Stimulated activated naive CD8-positive, alpha-beta T cell treated with anti-CD3 and anti-CD28 coated beads, Interleukin-15, amount 100 ng/mL, for 72 hours (primary cell): ENCODE results near the gene GATA6.
"Not testable (repeated sequence)": the region's sequence is repeated elsewhere in the genome, so short reads cannot be mapped to it uniquely, and the experiment has no call there.

Source experiments
- ATAC-seq: fragments of 150-1000 bp; cut with Tn5 transposase; 2 replicates; pipeline ENCODE4 v1.10.0; 2021; ENCODE audit warnings: mild to moderate bottlenecking, moderate library complexity
- DNase-seq, 2 donors: peaks; one replicate each; pipeline ENCODE4 v3.0.0; 2021 to 2022
- H3K27ac Mint-ChIP-seq, 2 donors: one replicate each; pipeline ENCODE4 v1.8.0; 2022; ENCODE audit warnings: mild to moderate bottlenecking in 2 of 2, mixed read lengths in 2 of 2, moderate library complexity in 2 of 2
- H3K27me3 Mint-ChIP-seq: one replicate; pipeline ENCODE4 v1.8.0; 2022; ENCODE audit warnings: mixed read lengths
- H3K4me1 Mint-ChIP-seq: one replicate; pipeline ENCODE4 v1.8.0; 2022; ENCODE audit warnings: mild to moderate bottlenecking, mixed read lengths
- H3K4me3 Mint-ChIP-seq, 2 donors: one replicate each; pipeline ENCODE4 v1.8.0; 2022; ENCODE audit warnings: mild to moderate bottlenecking in 2 of 2, mixed read lengths in 2 of 2, moderate library complexity in 1 of 2
- H3K9me3 Mint-ChIP-seq, 2 donors: one replicate each; pipeline ENCODE4 v1.8.0; 2022; ENCODE audit warnings: mixed read lengths in 2 of 2

GATA6 gene

GRCh38 chr18:22185771-22186386 lies 16.5 kb downstream of the GATA6 start:
- Mint-ChIP-seq H3K4me3 (no peak overlapping the region), H3K9me3 (no peaks in the 10 kb centered on the region), H3K4me1 (peaks cover 5% of the 10 kb centered on the region), H3K27me3 (peaks cover 21% of the 10 kb centered on the region), H3K27ac (no peak overlapping the region)
- DNase-seq (no peak), ATAC-seq (no peak)

GRCh38 chr18:22186484-22186971 lies 17.1 kb downstream of the GATA6 start:
- H3K9me3 Mint-ChIP-seq, result no peaks in the 10 kb centered on the region
- no peak for DNase-seq
- no peak overlapping the region for H3K4me3 Mint-ChIP-seq
- no peak for ATAC-seq
- peaks cover 6% of the 10 kb centered on the region for H3K4me1 Mint-ChIP-seq
- H3K27me3 Mint-ChIP-seq, result peaks cover 21% of the 10 kb centered on the region
- no peak overlapping the region for H3K27ac Mint-ChIP-seq

GRCh38 chr18:22188559-22189267 lies 19.3 kb downstream of the GATA6 start:
- DNase-seq (no peak), ATAC-seq (no peak)
- peaks cover 21% of the 10 kb centered on the region for H3K27me3 Mint-ChIP-seq
- H3K4me3 Mint-ChIP-seq, result no peak overlapping the region
- H3K4me1 Mint-ChIP-seq, result peaks cover 6% of the 10 kb centered on the region
- no peaks in the 10 kb centered on the region for H3K9me3 Mint-ChIP-seq
- no peak overlapping the region for H3K27ac Mint-ChIP-seq

DNA sequence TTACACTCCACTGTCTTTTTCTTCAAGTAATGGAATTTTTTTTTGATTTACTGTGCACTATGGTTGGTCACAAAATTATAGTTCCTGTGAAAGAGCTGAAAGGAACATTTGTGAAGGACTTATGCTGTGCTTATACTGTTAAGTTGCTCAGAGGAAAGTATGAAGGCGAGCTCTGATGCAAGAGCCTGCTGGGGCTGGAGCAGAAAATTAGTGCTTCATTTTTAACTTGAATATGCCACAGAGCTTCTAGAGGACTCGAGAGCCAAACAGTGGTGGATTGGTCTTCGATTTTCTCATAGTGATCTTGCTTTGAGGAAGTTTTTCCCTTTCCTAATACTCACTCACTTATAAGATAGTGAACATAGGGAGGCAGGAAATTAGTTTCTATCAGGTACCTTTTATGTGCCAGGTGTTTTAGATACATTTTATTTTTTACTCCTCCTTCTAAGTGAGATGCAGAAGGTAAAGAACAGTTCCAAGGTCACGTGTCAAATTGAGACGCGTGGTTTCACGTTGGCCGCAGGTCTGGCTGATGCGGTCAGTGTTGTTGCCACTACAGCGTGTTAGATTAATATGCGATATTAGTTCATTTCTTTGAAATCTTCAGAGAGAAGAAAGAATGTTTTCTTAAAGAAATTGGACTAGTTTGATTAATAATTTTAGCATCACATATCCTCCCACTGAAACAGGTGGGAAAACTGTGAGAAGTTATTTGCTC lies 20.2 kb downstream of the GATA6 start:
- H3K27ac Mint-ChIP-seq, result no peak overlapping the region
- no peak for ATAC-seq
- H3K4me3 Mint-ChIP-seq, result no peak overlapping the region
- H3K27me3 Mint-ChIP-seq, result peaks cover 27% of the 10 kb centered on the region
- no peaks in the 10 kb centered on the region for H3K9me3 Mint-ChIP-seq
- H3K4me1 Mint-ChIP-seq, result peaks cover 6% of the 10 kb centered on the region
- DNase-seq, result no peak

GRCh38 chr18:22191346-22191695 lies 21.9 kb downstream of the GATA6 start:
- ATAC-seq, result no peak
- peaks cover 6% of the 10 kb centered on the region for H3K4me1 Mint-ChIP-seq
- H3K27ac Mint-ChIP-seq, result no peak overlapping the region
- H3K27me3 Mint-ChIP-seq, result peaks cover 26% of the 10 kb centered on the region
- no peak for DNase-seq
- H3K4me3 Mint-ChIP-seq, result no peak overlapping the region
- H3K9me3 Mint-ChIP-seq, result no peaks in the 10 kb centered on the region

DNA sequence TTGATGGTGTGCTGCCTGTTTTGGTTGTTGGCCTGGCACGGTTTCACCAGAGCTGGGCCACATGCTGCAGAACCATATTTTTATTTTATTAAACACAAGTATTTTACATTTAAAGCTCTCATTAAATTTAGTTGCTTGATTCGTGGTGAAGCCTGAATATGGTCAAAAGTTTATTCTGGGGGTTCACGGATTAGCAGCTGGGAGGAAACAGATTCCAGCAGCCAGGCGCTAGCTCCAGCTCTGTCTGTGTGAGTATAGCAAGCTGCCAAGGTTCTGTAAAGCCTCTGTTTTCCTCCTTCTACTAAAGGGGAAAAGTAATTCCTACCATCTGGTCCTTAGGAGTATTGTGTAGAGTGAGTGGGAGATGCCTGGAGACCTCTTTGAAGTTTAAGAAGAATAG lies 22.5 kb downstream of the GATA6 start:
- Mint-ChIP-seq H3K4me1 (peaks cover 6% of the 10 kb centered on the region), H3K27me3 (peaks cover 22% of the 10 kb centered on the region), H3K9me3 (no peaks in the 10 kb centered on the region), H3K4me3 (no peak overlapping the region), H3K27ac (no peak overlapping the region)
- DNase-seq (no peak), ATAC-seq (no peak)

GRCh38 chr18:22193466-22193865 lies 24.1 kb downstream of the GATA6 start:
- Mint-ChIP-seq H3K9me3 (no peaks in the 10 kb centered on the region), H3K27me3 (peaks cover 32% of the 10 kb centered on the region), H3K4me3 (no peak overlapping the region), H3K27ac (no peak overlapping the region), H3K4me1 (peaks cover 6% of the 10 kb centered on the region)
- no peak for ATAC-seq
- no peak for DNase-seq

GRCh38 chr18:22194151-22194598 lies 24.8 kb downstream of the GATA6 start:
- Mint-ChIP-seq H3K27ac (no peak overlapping the region), H3K27me3 (peaks cover 30% of the 10 kb centered on the region), H3K4me1 (peaks cover 6% of the 10 kb centered on the region), H3K4me3 (no peak overlapping the region), H3K9me3 (no peaks in the 10 kb centered on the region)
- ATAC-seq, result no peak
- no peak for DNase-seq

GRCh38 chr18:22195052-22195451 lies 25.7 kb downstream of the GATA6 start:
- H3K27me3 Mint-ChIP-seq, result peaks cover 30% of the 10 kb centered on the region
- ATAC-seq, result no peak
- H3K4me3 Mint-ChIP-seq, result no peak overlapping the region
- no peaks in the 10 kb centered on the region for H3K9me3 Mint-ChIP-seq
- peaks cover 6% of the 10 kb centered on the region for H3K4me1 Mint-ChIP-seq
- DNase-seq, result no peak
- H3K27ac Mint-ChIP-seq, result no peak overlapping the region

GRCh38 chr18:22196943-22197342 lies 27.6 kb downstream of the GATA6 start:
- H3K4me1 Mint-ChIP-seq, H3K9me3 Mint-ChIP-seq, ATAC-seq, DNase-seq, H3K27ac Mint-ChIP-seq, H3K4me3 Mint-ChIP-seq: not testable (repeated sequence)
- H3K27me3 Mint-ChIP-seq, result peaks cover 30% of the 10 kb centered on the region

GRCh38 chr18:22197668-22198067 lies 28.3 kb downstream of the GATA6 start:
- Mint-ChIP-seq H3K4me3 (no peak overlapping the region), H3K27me3 (peaks cover 30% of the 10 kb centered on the region), H3K9me3 (no peaks in the 10 kb centered on the region), H3K27ac (no peak overlapping the region), H3K4me1 (no peaks in the 10 kb centered on the region)
- no peak for DNase-seq
- ATAC-seq, result no peak

DNA sequence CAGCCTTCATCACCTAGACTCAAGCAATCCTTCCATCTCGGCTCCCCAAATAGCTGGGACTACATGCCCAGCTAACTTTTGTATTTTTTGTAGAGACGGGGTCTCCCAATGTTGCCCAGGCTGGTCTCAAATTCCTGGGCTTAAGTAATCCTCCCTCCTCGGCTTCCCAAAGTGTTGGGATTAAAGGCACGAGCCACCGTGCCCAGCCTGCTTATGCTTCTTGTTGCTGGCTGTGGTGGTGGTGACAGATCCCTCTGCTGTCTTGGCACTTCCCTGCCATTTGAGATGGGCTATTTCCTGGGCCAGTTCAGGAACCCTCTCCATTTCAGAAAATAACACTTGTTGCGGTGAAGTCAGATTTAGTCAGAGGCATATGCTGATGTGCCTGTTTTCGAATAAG lies 28.8 kb downstream of the GATA6 start:
- no peak for ATAC-seq
- Mint-ChIP-seq H3K4me1 (no peaks in the 10 kb centered on the region), H3K9me3 (no peaks in the 10 kb centered on the region), H3K27me3 (peaks cover 30% of the 10 kb centered on the region), H3K27ac (peak overlapping the region in 1 of 2 donors; percentile 83), H3K4me3 (no peak overlapping the region)
- no peak for DNase-seq

GRCh38 chr18:22199005-22199404 lies 29.6 kb downstream of the GATA6 start:
- ATAC-seq, result no peak
- Mint-ChIP-seq H3K4me3 (no peak overlapping the region), H3K9me3 (no peaks in the 10 kb centered on the region), H3K4me1 (no peaks in the 10 kb centered on the region), H3K27ac (no peak overlapping the region), H3K27me3 (peaks cover 30% of the 10 kb centered on the region)
- DNase-seq, result no peak

- no peak for DNase-seq
- Mint-ChIP-seq H3K4me3 (no peak overlapping the region), H3K27me3 (peaks cover 17% of the 10 kb centered on the region), H3K4me1 (no peaks in the 10 kb centered on the region), H3K9me3 (no peaks in the 10 kb centered on the region), H3K27ac (no peak overlapping the region)
- no peak for ATAC-seq
Observed at GRCh38 chr18:22200611-22201225, 31.3 kb downstream of the GATA6 start.

GRCh38 chr18:22203035-22203434 lies 33.6 kb downstream of the GATA6 start:
- no peak for ATAC-seq
- H3K4me3 Mint-ChIP-seq, result no peak overlapping the region
- peaks cover 10% of the 10 kb centered on the region for H3K27me3 Mint-ChIP-seq
- no peak for DNase-seq
- no peaks in the 10 kb centered on the region for H3K9me3 Mint-ChIP-seq
- H3K27ac Mint-ChIP-seq, result no peak overlapping the region
- H3K4me1 Mint-ChIP-seq, result no peaks in the 10 kb centered on the region
